Naive B cell (primary cell): ENCODE data around the gene UFD1. TPM values are rescaled to one million over a fixed set of nuclear protein-coding genes. Genes with fewer than 3 reads are reported as not detected.

Experiments
- ATAC-seq, 2 donors: fragments of 150-1000 bp; cut with Tn5 transposase; 2 replicates each; pipeline ENCODE4 v1.10.0; 2021; ENCODE audit warnings: low read depth in 2 of 2, mild to moderate bottlenecking in 2 of 2, moderate library complexity in 2 of 2
- DNase-seq: peaks from one replicate; pipeline ENCODE4 v3.0.0; 2022
- H3K27ac Mint-ChIP-seq, 6 donors: one replicate each; pipeline ENCODE4 v1.8.0; 2020 to 2022; ENCODE audit warnings: mild to moderate bottlenecking in 6 of 6, mixed read lengths in 6 of 6, moderate library complexity in 5 of 6, inconsistent platforms in 2 of 6
- H3K27me3 Mint-ChIP-seq, 3 donors: one replicate each; pipeline ENCODE4 v1.8.0; 2021 to 2022; ENCODE audit warnings: mixed read lengths in 3 of 3, mild to moderate bottlenecking in 1 of 3
- H3K36me3 Mint-ChIP-seq, 2 donors: one replicate each; pipeline ENCODE4 v1.8.0; 2020 to 2022; ENCODE audit warnings: mixed read lengths in 2 of 2, inconsistent platforms in 1 of 2, mild to moderate bottlenecking in 1 of 2
- H3K4me1 Mint-ChIP-seq, 3 donors: one replicate each; pipeline ENCODE4 v1.8.0; 2020 to 2022; ENCODE audit warnings: mixed read lengths in 3 of 3, inconsistent platforms in 1 of 3, mild to moderate bottlenecking in 1 of 3, moderate library complexity in 1 of 3
- H3K4me3 Mint-ChIP-seq, 8 donors: one replicate each; pipeline ENCODE4 v1.8.0; 2020 to 2022; ENCODE audit warnings: mild to moderate bottlenecking in 8 of 8, mixed read lengths in 8 of 8, moderate library complexity in 8 of 8, inconsistent platforms in 2 of 8
- H3K9me3 Mint-ChIP-seq, 7 donors: one replicate each; pipeline ENCODE4 v1.8.0; 2020 to 2022; ENCODE audit warnings: mixed read lengths in 7 of 7, mild to moderate bottlenecking in 5 of 7, inconsistent platforms in 2 of 7, moderate library complexity in 1 of 7
- polyA plus RNA-seq, 6 donors: library from polyadenylated mRNA; unstranded; fragments of 300-500 nt; fragmentation: Illumina TruSeq; gene quantifications; one replicate each; pipeline ENCODE4 v1.2.3, GENCODE V29; 2021; ENCODE audit warnings: low read depth in 6 of 6

UFD1 gene
- polyA plus RNA-seq, 6 donors from 2014 or later, result 55.0 to 107 (median 61.8) TPM

DNA sequence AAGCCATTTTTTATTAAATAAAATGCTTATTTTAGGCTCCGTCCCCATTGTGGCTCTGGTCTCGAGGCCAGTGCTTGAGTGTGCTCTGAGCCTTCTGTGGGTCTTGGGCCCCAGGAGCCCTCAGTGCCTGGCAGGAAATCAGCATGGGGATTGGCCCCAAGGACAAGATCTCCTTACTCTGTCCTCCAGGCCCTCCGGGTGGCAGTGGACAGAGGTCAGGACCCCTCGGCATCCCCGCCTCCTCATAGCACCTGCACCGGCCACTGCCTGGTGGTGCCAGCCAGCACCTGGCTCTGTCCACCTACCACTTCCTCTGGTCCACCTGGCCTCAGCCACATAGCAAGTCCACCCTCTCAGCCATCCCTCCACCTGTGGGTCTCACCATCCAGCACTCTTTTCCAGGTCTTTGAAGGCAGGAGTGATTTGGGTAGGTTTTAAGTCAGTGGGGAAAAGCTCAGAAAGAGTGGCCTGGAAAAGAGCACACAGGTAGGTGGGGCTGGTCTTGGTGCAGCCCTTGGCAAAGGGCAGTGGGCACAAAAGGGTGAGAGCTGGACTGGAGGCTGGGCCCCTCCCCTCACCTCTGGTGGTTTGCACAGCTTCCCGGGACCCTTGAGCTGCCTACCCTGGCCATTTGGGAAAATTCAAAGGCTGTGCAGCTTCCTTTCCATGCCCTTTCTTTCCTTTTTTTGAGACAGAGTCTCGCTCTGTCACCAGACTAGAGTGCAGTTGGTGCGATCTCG is 41.7 kb upstream of the UFD1 start:
- ATAC-seq (no peak), DNase-seq (no peak)
- H3K36me3 Mint-ChIP-seq, result no peaks in the 10 kb centered on the region
- no peak overlapping the region for H3K4me3 Mint-ChIP-seq
- H3K4me1 Mint-ChIP-seq, result peaks cover 6 to 7% (median 6%) of the 10 kb centered on the region in 3 donors
- peaks cover 0 to 27% (median 21%) of the 10 kb centered on the region in 3 donors for H3K27me3 Mint-ChIP-seq
- no peak overlapping the region for H3K27ac Mint-ChIP-seq
- no peaks in the 10 kb centered on the region for H3K9me3 Mint-ChIP-seq

DNA sequence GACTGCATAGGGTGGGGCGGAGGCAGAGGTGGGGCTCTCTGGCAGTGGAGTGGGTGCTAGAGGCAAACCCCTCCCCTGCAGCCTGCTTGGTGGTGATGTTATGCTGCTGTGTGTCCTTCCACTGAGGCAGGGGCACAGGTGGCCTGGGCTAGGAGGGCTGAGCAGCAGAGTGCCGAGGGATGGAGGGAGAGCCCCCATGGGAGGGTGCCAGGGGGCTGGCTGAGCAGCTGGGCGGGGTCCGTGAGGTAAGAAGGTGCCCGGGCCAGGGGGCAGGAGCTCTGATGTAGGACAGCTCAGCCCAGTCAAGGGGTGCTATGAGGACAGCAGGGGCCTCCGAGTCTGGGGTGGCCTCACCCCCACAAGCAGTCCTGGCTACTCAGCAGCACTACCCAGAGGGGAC is 41.0 kb upstream of the UFD1 start:
- Mint-ChIP-seq H3K4me1 (peaks cover 5 to 6% (median 6%) of the 10 kb centered on the region in 3 donors), H3K36me3 (no peaks in the 10 kb centered on the region), H3K4me3 (no peak overlapping the region), H3K27me3 (peaks cover 0 to 20% (median 14%) of the 10 kb centered on the region in 3 donors), H3K9me3 (no peaks in the 10 kb centered on the region), H3K27ac (no peak overlapping the region)
- ATAC-seq (no peak), DNase-seq (no peak)

GRCh38 chr22:19519041-19519926 is 40.3 kb upstream of the UFD1 start:
- DNase-seq (no peak), ATAC-seq (no peak)
- Mint-ChIP-seq H3K27ac (no peak overlapping the region), H3K9me3 (peaks cover 0 to 1% (median 0%) of the 10 kb centered on the region in 7 donors), H3K36me3 (no peaks in the 10 kb centered on the region), H3K27me3 (peaks cover 0 to 14% (median 8%) of the 10 kb centered on the region in 3 donors), H3K4me3 (no peak overlapping the region), H3K4me1 (peaks cover 0 to 3% (median 0%) of the 10 kb centered on the region in 3 donors)

DNA sequence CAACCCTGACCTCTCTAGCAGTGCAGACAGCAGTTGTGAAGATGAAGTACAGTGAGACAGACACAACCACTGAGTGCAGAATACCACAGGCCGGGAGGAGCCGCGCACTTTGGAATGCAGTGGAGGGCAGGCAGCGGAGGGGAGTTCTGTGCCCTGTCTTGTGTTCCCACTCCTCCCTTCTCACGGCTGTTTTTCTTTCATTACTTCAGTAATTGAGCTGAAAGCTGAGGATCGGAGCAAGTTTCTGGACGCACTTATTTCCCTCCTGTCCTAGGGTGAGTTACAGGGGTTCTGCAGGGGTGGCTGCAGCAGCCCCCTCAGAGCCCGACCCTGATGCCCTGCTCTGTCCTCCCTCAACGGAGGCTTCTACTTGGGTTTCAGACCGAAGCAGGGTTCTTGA is 39.6 kb upstream of the UFD1 start:
- no peak for DNase-seq
- peaks cover 0 to 5% of the 10 kb centered on the region in 2 donors for H3K36me3 Mint-ChIP-seq
- no peak for ATAC-seq
- H3K27me3 Mint-ChIP-seq, result peaks cover 0 to 14% (median 8%) of the 10 kb centered on the region in 3 donors
- no peak overlapping the region for H3K27ac Mint-ChIP-seq
- H3K9me3 Mint-ChIP-seq, result peaks cover 0 to 6% (median 3%) of the 10 kb centered on the region in 7 donors
- H3K4me1 Mint-ChIP-seq, result peaks cover 0 to 3% (median 0%) of the 10 kb centered on the region in 3 donors
- no peak overlapping the region for H3K4me3 Mint-ChIP-seq

- H3K27ac Mint-ChIP-seq, result no peak overlapping the region
- peaks cover 0 to 12% (median 7%) of the 10 kb centered on the region in 3 donors for H3K27me3 Mint-ChIP-seq
- H3K4me1 Mint-ChIP-seq, result peaks cover 0 to 2% (median 0%) of the 10 kb centered on the region in 3 donors
Observed at GRCh38 chr22:19517919-19518611, 39.1 kb upstream of the UFD1 start.

DNA sequence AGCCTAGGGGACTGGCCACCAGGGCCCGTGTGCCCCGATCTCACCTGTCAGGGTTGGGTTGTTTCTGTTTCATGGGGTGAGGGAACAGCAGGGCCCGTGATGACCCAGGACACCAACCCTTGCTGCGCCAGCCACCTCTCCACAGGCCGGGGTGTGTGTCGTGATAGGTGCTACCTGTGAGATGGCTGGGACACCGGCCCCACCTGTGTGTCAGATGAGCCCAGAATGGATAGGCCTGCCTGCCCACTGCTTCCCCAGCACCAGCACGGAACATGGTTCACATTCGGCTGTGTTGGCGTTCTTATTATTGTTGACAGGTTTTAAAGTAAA is 38.1 kb upstream of the UFD1 start:
- Mint-ChIP-seq H3K4me1 (no peaks in the 10 kb centered on the region), H3K27me3 (peaks cover 0 to 5% (median 0%) of the 10 kb centered on the region in 3 donors), H3K4me3 (no peak overlapping the region), H3K27ac (no peak overlapping the region), H3K36me3 (peaks cover 0 to 7% of the 10 kb centered on the region in 2 donors), H3K9me3 (peaks cover 0 to 10% (median 4%) of the 10 kb centered on the region in 7 donors)
- no peak for DNase-seq
- no peak for ATAC-seq

More at GRCh38 chr22:19517919-19518611, 39.1 kb upstream of the UFD1 start:
- Mint-ChIP-seq H3K36me3 (peaks cover 0 to 7% of the 10 kb centered on the region in 2 donors), H3K4me3 (no peak overlapping the region), H3K9me3 (peaks cover 0 to 10% (median 4%) of the 10 kb centered on the region in 7 donors)
- no peak for ATAC-seq
- DNase-seq, result no peak

DNA sequence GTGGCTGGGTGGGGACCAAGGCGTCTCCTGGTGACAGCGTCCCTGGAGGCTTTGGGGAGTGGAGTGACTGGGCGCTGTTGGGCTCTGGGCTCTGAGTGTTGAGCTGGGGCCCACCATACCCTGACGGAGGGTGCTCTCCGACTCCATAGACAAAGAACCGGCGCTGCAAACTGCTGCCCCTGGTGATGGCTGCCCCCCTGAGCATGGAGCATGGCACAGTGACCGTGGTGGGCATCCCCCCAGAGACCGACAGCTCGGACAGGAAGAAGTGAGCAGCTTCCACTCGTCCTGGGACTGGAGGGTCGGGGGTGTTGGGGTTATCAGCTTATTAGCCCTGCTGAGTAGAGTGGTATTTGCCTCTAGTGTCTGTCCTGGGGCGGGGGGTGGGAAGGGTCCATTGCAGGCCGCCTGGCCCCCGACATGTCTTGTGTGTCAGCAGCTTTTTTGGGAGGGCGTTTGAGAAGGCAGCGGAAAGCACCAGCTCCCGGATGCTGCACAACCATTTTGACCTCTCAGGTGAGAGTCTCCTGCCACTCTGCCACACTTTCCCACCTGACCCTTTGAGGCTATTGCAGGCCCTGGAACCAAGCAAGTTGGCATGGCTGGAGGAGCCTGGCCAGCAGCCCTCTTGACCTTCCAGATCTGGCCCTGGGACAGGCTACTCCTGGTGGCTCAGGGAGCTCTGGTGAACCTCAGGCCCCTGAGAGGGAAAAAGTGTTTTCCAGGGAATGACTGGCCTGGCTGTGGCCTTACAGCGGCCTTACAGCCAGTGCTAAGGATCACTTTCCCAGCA is 37.6 kb upstream of the UFD1 start:
- no peak overlapping the region for H3K27ac Mint-ChIP-seq
- peaks cover 0 to 10% (median 4%) of the 10 kb centered on the region in 7 donors for H3K9me3 Mint-ChIP-seq
- no peak for ATAC-seq
- H3K4me3 Mint-ChIP-seq, result no peak overlapping the region
- no peaks in the 10 kb centered on the region for H3K27me3 Mint-ChIP-seq
- H3K36me3 Mint-ChIP-seq, result peaks cover 0 to 7% of the 10 kb centered on the region in 2 donors
- no peak for DNase-seq
- no peaks in the 10 kb centered on the region for H3K4me1 Mint-ChIP-seq

GRCh38 chr22:19515654-19516377 is 36.8 kb upstream of the UFD1 start:
- H3K27me3 Mint-ChIP-seq, result no peaks in the 10 kb centered on the region
- peak overlapping the region in 1 of 6 donors; percentile 62 for H3K27ac Mint-ChIP-seq
- no peak for DNase-seq
- no peak overlapping the region for H3K4me3 Mint-ChIP-seq
- peaks cover 0 to 10% (median 4%) of the 10 kb centered on the region in 7 donors for H3K9me3 Mint-ChIP-seq
- H3K36me3 Mint-ChIP-seq, result peaks cover 0 to 7% of the 10 kb centered on the region in 2 donors
- no peak for ATAC-seq
- no peaks in the 10 kb centered on the region for H3K4me1 Mint-ChIP-seq

- Mint-ChIP-seq H3K4me1 (no peaks in the 10 kb centered on the region), H3K27ac (no peak overlapping the region), H3K9me3 (peaks cover 0 to 10% (median 4%) of the 10 kb centered on the region in 7 donors), H3K27me3 (no peaks in the 10 kb centered on the region), H3K4me3 (no peak overlapping the region), H3K36me3 (peaks cover 0 to 7% of the 10 kb centered on the region in 2 donors)
- no peak for ATAC-seq
- no peak for DNase-seq
Observed at GRCh38 chr22:19514831-19515565, 36.0 kb upstream of the UFD1 start.

DNA sequence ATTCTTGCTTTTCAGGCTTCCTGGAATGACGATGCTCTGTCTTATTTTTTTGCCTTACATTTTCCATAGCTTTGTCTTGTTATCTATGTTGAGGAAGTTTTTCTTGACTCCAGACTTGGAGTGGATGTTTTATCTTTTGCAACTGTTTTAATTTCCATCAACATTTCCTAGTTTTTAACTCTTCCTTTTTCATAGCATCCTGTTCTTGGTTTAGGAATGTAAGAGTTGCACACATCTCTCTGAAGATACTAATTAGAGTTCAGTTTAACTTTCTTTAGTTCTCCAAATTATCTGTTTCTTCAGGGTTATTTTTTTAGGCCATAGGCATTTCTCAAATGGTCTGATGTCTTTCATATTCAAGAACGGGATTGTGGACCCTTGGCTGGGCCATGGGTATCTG is 34.8 kb upstream of the UFD1 start:
- H3K36me3 Mint-ChIP-seq, result peaks cover 0 to 7% of the 10 kb centered on the region in 2 donors
- ATAC-seq, result no peak

GRCh38 chr22:19510919-19511341 is 31.9 kb upstream of the UFD1 start:
- Mint-ChIP-seq H3K27me3 (no peaks in the 10 kb centered on the region), H3K36me3 (peaks cover 0 to 7% of the 10 kb centered on the region in 2 donors), H3K27ac (no peak overlapping the region), H3K4me3 (no peak overlapping the region), H3K9me3 (peaks cover 0 to 10% (median 4%) of the 10 kb centered on the region in 7 donors), H3K4me1 (peaks cover under 1 to 3% (median 2%) of the 10 kb centered on the region in 3 donors)
- ATAC-seq, result no peak
- no peak for DNase-seq

More for the DNA sequence above, 34.8 kb upstream of the UFD1 start:
- Mint-ChIP-seq H3K9me3 (peaks cover 0 to 10% (median 4%) of the 10 kb centered on the region in 7 donors), H3K4me1 (no peaks in the 10 kb centered on the region), H3K4me3 (no peak overlapping the region), H3K27me3 (no peaks in the 10 kb centered on the region), H3K27ac (no peak overlapping the region)
- DNase-seq, result no peak
